Measurements from ENCODE around the gene SND1. TPM values are rescaled to one million over a fixed set of nuclear protein-coding genes. Genes with fewer than 3 reads are reported as not detected.

SND1 gene
- total RNA-seq, 1 donor, result 241 TPM

DNA sequence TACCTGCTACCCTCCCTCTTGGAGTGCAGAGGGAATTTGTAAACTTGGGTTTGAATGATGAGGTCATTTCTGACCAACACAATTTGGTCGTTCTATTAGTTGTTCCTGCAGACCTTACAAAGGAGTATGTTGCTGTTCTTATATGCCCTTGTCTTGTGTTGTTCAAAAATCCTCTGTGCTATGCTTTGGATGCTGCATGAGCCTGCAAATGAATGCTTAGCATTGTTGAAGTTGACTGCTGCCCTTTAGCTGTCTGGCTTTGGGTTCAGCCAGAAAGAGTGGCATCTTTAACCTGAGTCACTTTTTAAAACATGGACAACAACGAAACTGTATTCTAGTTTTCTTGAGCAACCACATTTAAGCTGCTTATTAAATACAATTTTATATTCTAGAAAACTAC is 80.3 kb downstream of the SND1 start:
- no peak for TF ChIP-seq CTCF (IDR thresholded peaks at IDR 0.05; ENCODE audit: insufficient read depth, low read depth, low read length)
- no peak for DNase-seq (ENCODE audit: low read depth)
- no peak overlapping the region for H3K4me3 ChIP-seq (ENCODE audit: low read depth, low read length)

DNA sequence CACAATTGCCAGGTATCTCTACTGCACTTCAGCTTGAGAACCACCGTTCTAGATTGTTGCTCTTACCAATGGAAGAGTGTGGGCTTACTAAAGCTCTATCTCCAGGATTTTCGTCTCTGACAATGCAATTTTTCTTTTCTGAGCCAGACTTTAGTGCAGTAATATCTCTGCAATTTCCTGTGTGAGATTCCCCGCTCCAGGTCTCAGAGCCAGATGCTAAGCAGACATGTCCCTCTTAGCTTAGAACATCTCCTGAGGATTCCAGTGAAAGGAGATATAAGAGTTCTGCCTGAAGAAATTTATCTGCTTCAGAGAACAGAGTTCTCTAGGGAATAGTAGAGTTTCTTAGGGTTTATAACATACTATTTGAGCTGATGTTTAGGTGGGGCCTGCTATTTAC is 82.0 kb downstream of the SND1 start:
- no peak overlapping the region for H3K4me3 ChIP-seq (ENCODE audit: low read depth, low read length)
- DNase-seq (ENCODE audit: low read depth), result peak; percentile 26
- no peak for TF ChIP-seq CTCF (IDR thresholded peaks at IDR 0.05; ENCODE audit: insufficient read depth, low read depth, low read length)

GRCh38 chr7:127736511-127736910 is 84.5 kb downstream of the SND1 start:
- DNase-seq (ENCODE audit: low read depth), result no peak
- no peak for TF ChIP-seq CTCF (IDR thresholded peaks at IDR 0.05; ENCODE audit: insufficient read depth, low read depth, low read length)
- H3K4me3 ChIP-seq (ENCODE audit: low read depth, low read length), result no peak overlapping the region

GRCh38 chr7:127738859-127739258 is 86.9 kb downstream of the SND1 start:
- no peak for TF ChIP-seq CTCF (IDR thresholded peaks at IDR 0.05; ENCODE audit: insufficient read depth, low read depth, low read length)
- DNase-seq (ENCODE audit: low read depth), result no peak
- no peak overlapping the region for H3K4me3 ChIP-seq (ENCODE audit: low read depth, low read length)

GRCh38 chr7:127741764-127742375 is 89.9 kb downstream of the SND1 start:
- no peak for DNase-seq (ENCODE audit: low read depth)
- no peak for TF ChIP-seq CTCF (IDR thresholded peaks at IDR 0.05; ENCODE audit: insufficient read depth, low read depth, low read length)
- no peak overlapping the region for H3K4me3 ChIP-seq (ENCODE audit: low read depth, low read length)

DNA sequence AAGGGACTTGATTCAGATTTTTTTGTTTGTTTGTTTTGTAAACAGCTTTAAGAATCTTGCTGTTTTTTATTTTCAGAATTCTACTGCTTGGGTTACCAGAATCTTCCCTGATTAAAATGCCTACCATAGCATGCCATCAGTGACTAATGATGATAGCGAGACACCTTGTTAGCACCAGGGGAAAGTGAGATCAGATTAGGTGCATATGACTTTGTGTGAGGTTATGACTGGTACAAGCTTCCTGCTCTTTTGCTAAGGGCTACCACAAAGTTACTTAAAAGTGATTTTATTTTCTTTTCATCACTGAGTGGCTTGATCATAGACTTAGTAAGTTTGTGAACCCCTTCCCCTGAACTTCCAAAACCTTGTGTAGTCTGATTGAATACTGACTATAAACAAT is 93.5 kb downstream of the SND1 start:
- TF ChIP-seq CTCF (IDR thresholded peaks at IDR 0.05; ENCODE audit: insufficient read depth, low read depth, low read length), result no peak
- no peak overlapping the region for H3K4me3 ChIP-seq (ENCODE audit: low read depth, low read length)
- no peak for DNase-seq (ENCODE audit: low read depth)

DNA sequence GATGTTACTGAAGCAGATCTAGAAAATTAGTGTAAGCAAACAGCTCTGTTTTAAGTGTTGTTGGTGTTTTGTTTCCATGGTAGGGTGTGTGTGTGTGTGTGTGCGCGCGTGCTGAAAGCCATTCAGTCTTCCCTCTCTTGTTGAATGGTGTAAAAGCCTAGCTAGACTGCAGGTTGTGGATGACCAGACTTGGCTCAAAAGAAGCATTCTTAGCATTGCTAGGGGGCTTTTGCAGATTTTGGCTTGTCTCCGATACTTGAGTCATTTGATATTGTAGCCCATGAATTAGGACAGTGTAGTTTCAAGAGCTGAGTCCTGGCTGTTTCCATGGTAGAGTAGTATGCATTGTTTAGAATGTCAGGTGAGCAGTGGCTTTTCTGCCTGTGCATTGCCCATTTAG is 99.1 kb downstream of the SND1 start:
- peak; percentile 25 for DNase-seq (ENCODE audit: low read depth)
- no peak overlapping the region for H3K4me3 ChIP-seq (ENCODE audit: low read depth, low read length)
- no peak for TF ChIP-seq CTCF (IDR thresholded peaks at IDR 0.05; ENCODE audit: insufficient read depth, low read depth, low read length)
